Hepatocyte (in vitro differentiated cells): Measurements from ENCODE around the gene ZFP91. TPM values are rescaled to one million over a fixed set of nuclear protein-coding genes. Genes with fewer than 3 reads are reported as not detected.
A peak's percentile ranks its signal among the peaks of the same experiment; 100 is the strongest.

Experiments used
- DNase-seq: peaks from one replicate; pipeline ENCODE4 v3.0.0-alpha.2; 2016; ENCODE audit warnings: low spot score
- H2AFZ ChIP-seq: fragments of 200-600 bp; sonication (generic); 2 replicates; pipeline ENCODE4 v1.6.0; 2016; ENCODE audit warnings: antibody characterized with exemption, mild to moderate bottlenecking
- H3K27ac ChIP-seq: fragments of 200-600 bp; sonication (generic); 2 replicates; pipeline ENCODE4 v1.5.1; 2016; ENCODE audit warnings: mild to moderate bottlenecking
- H3K27me3 ChIP-seq: fragments of 200-600 bp; sonication (generic); 2 replicates; pipeline ENCODE4 v1.6.1; 2016
- H3K36me3 ChIP-seq: fragments of 200-600 bp; sonication (generic); replicated peaks from 2 replicates; pipeline ENCODE4 v1.5.1; 2016; ENCODE audit warnings: low read depth; ENCODE audit not compliant: insufficient read depth
- H3K4me1 ChIP-seq: fragments of 200-600 bp; sonication (generic); 2 replicates; pipeline ENCODE4 v1.5.1; 2016; ENCODE audit warnings: mild to moderate bottlenecking, moderate library complexity; ENCODE audit not compliant: insufficient read depth
- H3K4me2 ChIP-seq: fragments of 200-600 bp; sonication (generic); 2 replicates; pipeline ENCODE4 v1.6.0; 2016
- H3K4me3 ChIP-seq: fragments of 200-600 bp; sonication (generic); 2 replicates; pipeline ENCODE4 v1.5.1; 2016; ENCODE audit warnings: mild to moderate bottlenecking
- H3K79me2 ChIP-seq: fragments of 200-600 bp; sonication (generic); 2 replicates; pipeline ENCODE4 v1.6.0; 2017; ENCODE audit warnings: mild to moderate bottlenecking
- H3K9me2 ChIP-seq: fragments of 200-600 bp; sonication (generic); replicated peaks from 2 replicates; pipeline ENCODE4 v1.6.0; 2017; ENCODE audit warnings: mild to moderate bottlenecking; ENCODE audit not compliant: insufficient read depth
- H3K9me3 ChIP-seq: fragments of 200-600 bp; sonication (generic); 2 replicates; pipeline ENCODE4 v1.5.1; 2016; ENCODE audit warnings: low read depth, mild to moderate bottlenecking
- H4K20me1 ChIP-seq: fragments of 200-600 bp; sonication (generic); 2 replicates; pipeline ENCODE4 v1.6.0; 2016; ENCODE audit warnings: mild to moderate bottlenecking; ENCODE audit not compliant: insufficient read depth, poor library complexity, severe bottlenecking
- CTCF ChIP-seq: fragments of 200-600 bp; sonication (generic); IDR thresholded peaks from 2 replicates; pipeline ENCODE4 v1.5.1; 2016; ENCODE audit warnings: antibody characterized with exemption, mild to moderate bottlenecking; ENCODE audit not compliant: poor library complexity
- EZH2 ChIP-seq: fragments of 200-600 bp; sonication (generic); IDR thresholded peaks from 2 replicates; pipeline ENCODE4 v1.6.1; 2016; ENCODE audit warnings: antibody characterized with exemption, mild to moderate bottlenecking, borderline replicate concordance
- EZH2phosphoT487 ChIP-seq: fragments of 200-600 bp; sonication (generic); IDR thresholded peaks from one replicate; pipeline ENCODE4 v1.6.1; 2018; ENCODE audit warnings: antibody characterized with exemption, mild to moderate bottlenecking, low read depth, moderate library complexity; ENCODE audit not compliant: unreplicated experiment, severe bottlenecking
- WGBS: methylation state at CpG from one replicate; pipeline ENCODE4 v1.1.6; 2016; ENCODE audit warnings: low lambda C conversion rate; ENCODE audit errors: missing lambda C conversion rate; 5-methylcytosine and 5-hydroxymethylcytosine counted together
- polyA plus RNA-seq: library from polyadenylated mRNA; unstranded; fragments of >200 nt; fragmentation: Nextera tagmentation; extraction: Ambion mirVana; gene quantifications from 2 replicates; pipeline ENCODE4 v1.2.1, GENCODE V29; 2016
- total RNA-seq: library from RNA; depleted of rRNA; stranded (reverse); fragments of >200 nt; gene quantifications from 2 replicates; pipeline ENCODE4 v1.2.3, GENCODE V29; 2014

ZFP91 gene
- total and polyA plus RNA-seq, 2 experiments from 2014 or later, result 13.7 to 42.0 TPM

- WGBS, result 53% methylated on average over 4 of the region's 4 CpGs
- peak; percentile 43 for DNase-seq
- Histone ChIP-seq H3K27ac (peak overlapping the region; percentile 54), H3K27me3 (no peaks in the 10 kb centered on the region), H3K4me2 (no peak overlapping the region), H3K36me3 (no peaks in the 10 kb centered on the region), H3K4me3 (no peak overlapping the region), H4K20me1 (no peaks in the 10 kb centered on the region), H3K9me3 (no peaks in the 10 kb centered on the region), H3K4me1 (peaks cover 6% of the 10 kb centered on the region), H3K79me2 (peaks cover 16% of the 10 kb centered on the region), H3K9me2 (no peaks in the 10 kb centered on the region), H2AFZ (no peak overlapping the region)
- TF ChIP-seq EZH2phosphoT487, result no peak
- TF ChIP-seq CTCF, result no peak
- TF ChIP-seq EZH2, result no peak
These were observed 5.3 kb upstream of the ZFP91 start for GRCh38 chr11:58573451-58574104.

GRCh38 chr11:58574881-58575280, 4.0 kb upstream of the ZFP91 start:
- TF ChIP-seq EZH2, result no peak
- TF ChIP-seq EZH2phosphoT487, result no peak
- no peak for TF ChIP-seq CTCF
- no peak overlapping the region for H3K4me2 ChIP-seq
- no peak overlapping the region for H3K4me3 ChIP-seq
- H4K20me1 ChIP-seq, result no peaks in the 10 kb centered on the region
- no peak overlapping the region for H3K27ac ChIP-seq
- H3K4me1 ChIP-seq, result peaks cover 6% of the 10 kb centered on the region
- H3K79me2 ChIP-seq, result peaks cover 18% of the 10 kb centered on the region
- H3K27me3 ChIP-seq, result no peaks in the 10 kb centered on the region
- no peaks in the 10 kb centered on the region for H3K36me3 ChIP-seq
- no peak overlapping the region for H2AFZ ChIP-seq
- DNase-seq, result no peak
- H3K9me3 ChIP-seq, result no peaks in the 10 kb centered on the region
- no peaks in the 10 kb centered on the region for H3K9me2 ChIP-seq

- peak within 1 kb of the TSS; percentile 88 for H3K4me2 ChIP-seq
- TF ChIP-seq EZH2 (no peak), CTCF (no peak), EZH2phosphoT487 (no peak)
- H3K9me2 ChIP-seq, result no peaks in the 10 kb centered on the region
- no peak for DNase-seq
- peak within 1 kb of the TSS; percentile 98 for H3K27ac ChIP-seq
- WGBS, result 96% methylated on average over 6 of the region's 6 CpGs
- H2AFZ ChIP-seq, result no peak within 1 kb of the TSS
- no peak within 1 kb of the TSS for H3K4me3 ChIP-seq
- H3K9me3 ChIP-seq, result no peaks in the 10 kb centered on the region
- peaks cover 6% of the 10 kb centered on the region for H3K4me1 ChIP-seq
- H3K79me2 ChIP-seq, result peaks cover 24% of the 10 kb centered on the region
- H4K20me1 ChIP-seq, result no peaks in the 10 kb centered on the region
- H3K27me3 ChIP-seq, result no peaks in the 10 kb centered on the region
- no peaks in the 10 kb centered on the region for H3K36me3 ChIP-seq
These were observed 3.4 kb upstream of the ZFP91 start, which contains the start of gene LPXN for GRCh38 chr11:58575377-58576020. TSS of gene LPXN (minus strand) at chr11:58575856. CDS start at chr11:58575772, 84 bp downstream.
